Cardiac fibroblast (primary cell): ENCODE data around the gene HECTD1.
A peak's percentile ranks its signal among the peaks of the same experiment; 100 is the strongest.

Experiments used
- DNase-seq, 2 donors: peaks; one replicate each; pipeline versions ENCODE4 v3.0.0 to v3.0.0-alpha.2; 2010; ENCODE audit warnings: low read depth in 2 of 2
- H3K4me3 ChIP-seq, 2 donors: replicated peaks in 1 of 2; 1 replicate in 1 of 2; 2 replicates in 1 of 2; pipeline ENCODE4 v1.5.1; 2011; ENCODE audit warnings: low read depth in 2 of 2, low read length in 2 of 2, mild to moderate bottlenecking in 2 of 2, moderate library complexity in 1 of 2
- TF ChIP-seq, protein P1 (sequence below): IDR thresholded peaks from one replicate; pipeline ENCODE4 v1.5.1; 2011; ENCODE audit warnings: low read depth, mild to moderate bottlenecking, low read length, inconsistent platforms

HECTD1 gene

DNA sequence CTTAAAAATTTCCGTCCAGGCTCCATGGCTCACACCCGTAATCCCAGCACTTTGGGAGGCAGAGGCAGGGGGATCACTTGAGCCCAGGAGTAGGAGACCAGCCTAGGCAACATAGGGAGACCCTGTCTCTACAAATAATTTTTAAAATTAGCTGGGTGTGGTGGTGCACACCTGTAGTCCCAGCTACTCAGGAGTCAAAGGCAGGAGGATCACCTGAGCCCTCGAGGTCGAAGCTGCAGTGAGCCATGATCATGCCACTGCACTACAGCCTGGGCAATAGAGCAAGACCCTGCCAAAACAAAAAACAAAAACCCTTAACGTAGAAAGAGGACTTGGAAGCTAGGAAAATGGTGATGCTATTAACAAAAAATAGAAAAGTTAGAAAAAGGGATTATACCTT lies 2.0 kb upstream of the HECTD1 start:
- no peak for DNase-seq
- H3K4me3 ChIP-seq = no peak overlapping the region
- TF ChIP-seq, protein P1, sequence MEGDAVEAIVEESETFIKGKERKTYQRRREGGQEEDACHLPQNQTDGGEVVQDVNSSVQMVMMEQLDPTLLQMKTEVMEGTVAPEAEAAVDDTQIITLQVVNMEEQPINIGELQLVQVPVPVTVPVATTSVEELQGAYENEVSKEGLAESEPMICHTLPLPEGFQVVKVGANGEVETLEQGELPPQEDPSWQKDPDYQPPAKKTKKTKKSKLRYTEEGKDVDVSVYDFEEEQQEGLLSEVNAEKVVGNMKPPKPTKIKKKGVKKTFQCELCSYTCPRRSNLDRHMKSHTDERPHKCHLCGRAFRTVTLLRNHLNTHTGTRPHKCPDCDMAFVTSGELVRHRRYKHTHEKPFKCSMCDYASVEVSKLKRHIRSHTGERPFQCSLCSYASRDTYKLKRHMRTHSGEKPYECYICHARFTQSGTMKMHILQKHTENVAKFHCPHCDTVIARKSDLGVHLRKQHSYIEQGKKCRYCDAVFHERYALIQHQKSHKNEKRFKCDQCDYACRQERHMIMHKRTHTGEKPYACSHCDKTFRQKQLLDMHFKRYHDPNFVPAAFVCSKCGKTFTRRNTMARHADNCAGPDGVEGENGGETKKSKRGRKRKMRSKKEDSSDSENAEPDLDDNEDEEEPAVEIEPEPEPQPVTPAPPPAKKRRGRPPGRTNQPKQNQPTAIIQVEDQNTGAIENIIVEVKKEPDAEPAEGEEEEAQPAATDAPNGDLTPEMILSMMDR = no peak

GRCh38 chr14:31208546-31209424 lies 1.2 kb upstream of the HECTD1 start:
- TF ChIP-seq, protein P1 = no peak
- peak overlapping the region; percentile 61 to 78 for H3K4me3 ChIP-seq
- DNase-seq = no peak

DNA sequence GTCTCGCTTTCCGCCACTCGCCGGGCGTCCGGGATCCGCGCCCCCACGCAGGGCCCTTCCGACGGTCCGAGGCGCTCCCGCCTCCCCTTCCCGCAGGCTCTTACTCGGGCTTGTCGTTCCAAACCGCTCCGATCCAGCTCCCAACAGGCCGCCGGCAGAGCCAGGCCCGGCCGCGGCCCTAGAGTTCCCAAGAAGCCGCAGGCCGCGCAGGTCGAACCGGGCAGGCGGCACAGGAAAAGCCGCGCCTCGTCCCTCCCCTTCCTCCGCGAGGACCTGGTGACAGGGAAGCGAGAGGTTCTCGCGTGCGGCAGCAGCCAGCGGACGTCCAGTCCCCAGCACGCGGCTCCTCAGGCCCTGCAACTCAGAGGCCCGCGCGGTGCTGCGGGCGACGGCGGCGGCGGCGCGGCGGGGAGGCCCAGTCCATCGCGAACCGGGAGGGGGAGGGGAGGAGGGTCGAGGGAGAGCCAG lies 272 bp downstream of the HECTD1 start:
- peak overlapping the region; percentile 68 to 78 for H3K4me3 ChIP-seq
- DNase-seq = no peak
- TF ChIP-seq, protein P1 = no peak

DNA sequence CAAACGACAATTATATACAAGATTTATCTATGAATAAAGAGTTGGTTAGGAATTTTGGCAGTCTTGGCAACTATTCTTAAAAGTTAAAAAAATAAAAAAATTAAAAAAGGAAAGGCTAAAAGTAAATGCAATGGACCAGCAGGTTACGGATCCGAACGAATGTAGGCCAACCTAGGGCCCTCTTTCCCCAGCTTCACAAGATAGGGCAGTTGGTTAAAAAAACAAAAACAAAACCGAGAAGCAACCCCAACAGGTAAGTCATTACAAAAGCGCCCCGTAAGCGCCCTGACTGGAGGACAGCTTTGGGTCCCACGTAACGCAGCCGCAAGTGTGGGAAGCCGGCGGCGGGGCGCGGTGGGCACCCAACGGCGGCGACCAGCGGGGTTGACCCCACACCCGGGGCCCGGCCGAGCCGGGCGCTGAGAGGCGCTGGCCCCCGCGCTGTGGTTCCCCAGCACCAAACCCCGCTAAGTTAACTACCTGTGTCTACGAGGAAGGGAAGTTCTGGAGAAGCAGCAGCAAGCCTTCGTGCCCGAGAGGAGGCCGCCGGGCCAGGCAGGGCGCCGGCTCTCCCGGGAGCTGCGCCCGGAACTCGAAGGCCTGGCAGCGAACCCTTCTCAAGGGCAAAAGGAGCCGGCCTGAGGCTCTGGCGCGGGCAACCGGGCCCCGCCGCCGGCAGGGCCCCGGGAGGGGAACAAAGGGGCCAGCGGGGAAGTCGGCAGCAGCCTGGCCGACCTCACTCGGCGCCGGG lies 882 bp downstream of the HECTD1 start:
- DNase-seq = peak in 1 of 2 donors; percentile 13
- TF ChIP-seq, protein P1 = no peak
- H3K4me3 ChIP-seq = peak overlapping the region; percentile 68 to 78

GRCh38 chr14:31205681-31206535 lies 1.7 kb downstream of the HECTD1 start:
- TF ChIP-seq, protein P1 = no peak
- DNase-seq = peak; percentile 69 to 82
- H3K4me3 ChIP-seq = peak overlapping the region; percentile 68 to 78
